H4 (cell line): Measurements from ENCODE around the gene CYP4V2. TPM values are rescaled to one million over a fixed set of nuclear protein-coding genes. Genes with fewer than 3 reads are reported as not detected.

Experiments
- DNase-seq: peaks from one replicate; pipeline ENCODE4 v3.0.0-alpha.2; 2015; ENCODE audit warnings: low spot score
- total RNA-seq: library from RNA; depleted of rRNA; stranded (reverse); fragments of >200 nt; shearing (Covaris generic); gene quantifications from 2 replicates; pipeline ENCODE4 v1.2.3, GENCODE V29; 2014; rRNA removed

Gene CYP4V2
- total RNA-seq = 13.6 and 22.0 TPM in 2 replicates

- peak; percentile 66 for DNase-seq
Observed at GRCh38 chr4:186191200-186192065, at the start of gene CYP4V2. Gene CYP4V2 (plus strand): TSS chr4:186191567. CDS start chr4:186191824, 257 bp downstream.

GRCh38 chr4:186144198-186144945 lies 47.0 kb upstream of the CYP4V2 start:
- DNase-seq = no peak

DNA sequence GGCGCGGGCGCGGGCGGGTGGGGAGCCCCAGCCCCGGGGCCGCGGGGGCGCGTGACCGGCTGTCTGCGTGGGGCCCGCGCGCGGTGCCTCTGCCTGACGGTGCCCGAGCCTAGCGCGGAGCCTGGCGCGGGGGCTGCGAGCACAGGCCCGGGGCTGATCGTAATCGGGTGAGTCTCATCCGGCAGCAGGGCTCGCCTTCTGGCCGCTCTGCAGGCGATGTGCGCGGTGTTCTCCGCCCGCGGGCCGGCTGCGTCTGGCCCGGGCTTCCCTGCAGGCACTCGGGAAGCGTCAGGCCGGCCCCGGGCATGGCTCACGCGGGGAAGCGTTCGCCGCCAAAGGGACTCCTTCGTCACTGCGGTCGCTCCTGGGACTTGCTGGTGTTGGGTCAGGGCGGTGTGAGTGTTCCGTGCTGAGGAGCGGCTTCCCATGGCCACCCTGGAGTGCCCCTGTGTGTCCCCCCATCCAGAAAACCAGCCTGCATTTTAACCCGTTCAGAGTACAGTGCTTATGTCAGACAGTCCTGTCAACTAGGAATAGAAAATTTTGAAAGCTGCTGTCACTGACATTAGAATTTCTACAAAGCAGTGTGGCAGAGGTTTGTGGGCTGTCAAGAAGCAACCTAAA lies 46.3 kb upstream of the CYP4V2 start:
- DNase-seq = no peak

DNA sequence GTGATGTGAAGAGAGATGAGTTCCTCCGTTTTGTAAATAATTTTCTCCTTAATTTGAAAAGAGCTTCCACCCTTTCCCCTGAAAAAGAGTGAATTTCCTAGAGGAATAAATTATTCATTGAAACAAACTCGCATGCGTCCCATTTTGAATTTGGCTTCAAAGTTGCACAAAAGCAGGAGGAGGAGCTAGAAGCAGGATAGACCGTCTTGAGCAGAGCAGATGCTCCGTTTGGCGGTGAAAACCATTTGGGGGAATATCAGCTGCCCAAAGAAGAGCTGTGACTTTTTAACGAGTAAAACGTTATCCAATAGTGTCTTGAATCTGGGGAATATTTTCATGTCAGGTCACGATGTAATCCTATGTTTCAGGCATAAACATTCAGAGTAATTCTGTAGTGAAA lies 44.9 kb upstream of the CYP4V2 start:
- DNase-seq = no peak

GRCh38 chr4:186148336-186148975 lies 42.9 kb upstream of the CYP4V2 start:
- DNase-seq = no peak

GRCh38 chr4:186149872-186150271 lies 41.5 kb upstream of the CYP4V2 start:
- peak; percentile 45 for DNase-seq

GRCh38 chr4:186150926-186151325 lies 40.4 kb upstream of the CYP4V2 start:
- DNase-seq = no peak

GRCh38 chr4:186151499-186151898 lies 39.9 kb upstream of the CYP4V2 start:
- no peak for DNase-seq

DNA sequence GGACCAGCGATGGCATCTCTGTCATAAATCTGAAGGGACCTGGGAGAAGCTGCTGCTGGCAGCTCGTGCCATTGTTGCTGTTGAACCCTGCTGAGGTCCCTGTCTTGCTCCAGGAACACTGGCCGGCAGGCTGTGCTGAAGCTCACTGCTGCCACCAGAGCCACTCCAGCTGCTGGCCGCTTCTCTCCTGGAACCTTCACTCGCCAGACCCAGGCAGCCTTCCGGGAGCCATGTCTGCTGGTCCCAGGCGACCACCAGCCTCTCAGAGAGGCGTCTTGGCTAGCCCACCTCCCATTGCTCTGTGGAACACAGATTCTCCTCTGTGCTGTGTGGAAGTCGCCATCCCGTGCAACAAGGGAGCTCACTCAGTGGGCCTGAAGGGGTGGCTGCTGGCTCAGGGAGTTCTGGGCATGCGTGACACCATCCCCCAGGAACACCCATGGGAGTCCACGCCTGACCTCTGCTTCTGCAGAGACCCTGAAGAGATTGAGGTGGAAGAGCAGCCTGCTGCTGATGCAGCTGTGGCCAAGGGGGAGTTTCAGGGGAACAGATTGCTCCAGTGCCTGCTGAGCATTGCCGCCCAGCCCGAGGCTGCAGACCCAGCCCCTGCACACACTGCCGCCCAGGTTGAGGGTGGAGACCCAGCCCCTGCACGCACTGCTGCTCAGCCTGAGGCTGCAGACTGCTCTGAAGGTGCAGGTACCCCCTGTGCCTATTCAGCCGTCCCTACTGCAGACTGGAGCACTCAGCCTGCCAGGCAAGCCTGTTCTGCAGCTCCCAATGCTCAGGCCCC lies 33.1 kb upstream of the CYP4V2 start:
- no peak for DNase-seq

GRCh38 chr4:186158966-186159365 lies 32.4 kb upstream of the CYP4V2 start:
- DNase-seq = no peak

DNA sequence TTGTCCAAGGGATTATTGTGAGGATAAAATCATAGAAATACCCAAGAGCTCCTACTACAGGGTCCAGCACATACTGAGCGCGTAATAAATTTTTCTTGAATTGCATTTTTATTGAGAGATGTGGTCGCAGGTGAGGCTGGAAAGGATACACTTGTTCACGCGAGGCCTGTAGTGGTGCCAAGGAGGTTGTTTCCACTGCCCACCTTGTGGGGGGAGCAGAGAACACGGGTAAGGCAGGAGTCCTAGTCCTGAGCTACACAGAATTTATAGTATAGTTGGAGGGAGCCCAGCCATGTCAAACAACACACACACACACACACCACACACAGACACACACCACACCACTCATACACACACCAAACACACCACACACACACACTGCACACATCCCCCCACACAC lies 31.8 kb upstream of the CYP4V2 start:
- DNase-seq = no peak

DNA sequence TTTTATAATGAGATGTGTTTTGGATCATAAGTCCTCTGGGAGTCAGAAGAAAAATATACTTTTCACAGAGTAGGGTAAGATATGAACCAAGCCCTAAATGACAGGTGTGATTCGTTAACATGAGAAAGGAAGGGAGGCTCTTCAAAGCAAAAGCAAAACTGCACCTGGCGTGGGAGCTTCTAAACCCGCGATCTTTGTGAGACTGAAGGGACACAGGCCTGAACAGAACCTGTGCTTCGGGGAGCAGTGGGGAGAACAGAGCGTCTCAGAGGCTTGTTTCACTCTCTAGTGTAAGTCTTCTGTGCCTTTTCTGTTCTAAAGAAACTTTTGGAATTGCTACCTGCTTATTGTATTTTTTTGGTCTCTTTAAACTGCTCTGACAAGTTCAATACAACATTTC lies 30.2 kb upstream of the CYP4V2 start:
- DNase-seq = no peak

DNA sequence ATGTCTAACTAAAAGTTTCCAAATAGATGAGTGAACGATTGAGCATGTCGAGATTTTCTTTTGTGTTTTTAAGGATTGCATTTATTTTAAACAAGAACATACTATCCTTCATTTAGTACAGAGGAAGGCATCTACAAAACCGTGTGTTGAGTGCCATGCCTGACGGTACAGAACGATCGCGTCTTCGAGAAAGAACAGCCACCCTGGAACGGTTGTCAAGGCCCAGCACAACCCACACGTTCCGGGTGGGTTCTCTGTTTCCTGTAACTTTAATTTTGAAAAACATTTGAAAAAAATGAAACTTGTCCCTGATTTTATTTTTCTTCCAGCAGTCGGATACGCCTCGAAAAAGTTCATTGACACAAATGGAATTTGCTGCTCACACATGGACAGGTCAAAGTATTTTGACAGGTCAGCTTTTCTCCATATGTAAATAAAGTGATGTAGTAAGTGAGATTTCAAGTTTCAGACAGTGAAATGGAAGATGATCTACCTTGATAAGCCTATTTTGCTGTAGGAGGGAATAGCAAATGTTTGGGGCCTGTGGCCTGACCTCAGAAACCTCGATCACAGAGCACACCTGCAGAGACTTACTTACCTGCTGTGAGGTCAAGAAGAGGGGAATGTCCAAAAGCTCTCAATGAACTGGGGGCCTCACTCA lies 24.4 kb upstream of the CYP4V2 start:
- DNase-seq = no peak

DNA sequence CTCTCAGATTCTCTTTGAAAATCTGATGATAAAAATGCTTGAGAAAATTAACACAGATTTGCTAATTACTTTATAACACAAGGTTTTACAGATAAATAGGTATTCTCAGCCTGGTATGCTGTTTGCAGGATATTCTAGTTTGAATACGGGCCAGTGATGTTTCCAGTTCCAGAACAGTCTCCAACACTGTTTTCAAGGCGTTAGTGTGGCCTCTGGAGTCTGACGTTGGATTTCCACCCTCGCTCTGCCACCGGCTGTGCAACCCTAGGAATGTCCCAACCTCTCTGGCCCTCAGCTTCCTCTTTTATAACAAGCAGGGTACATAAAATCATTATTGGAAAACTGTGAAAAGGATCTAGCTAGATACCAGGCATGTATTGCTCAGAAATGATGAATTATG lies 23.8 kb upstream of the CYP4V2 start:
- no peak for DNase-seq

DNA sequence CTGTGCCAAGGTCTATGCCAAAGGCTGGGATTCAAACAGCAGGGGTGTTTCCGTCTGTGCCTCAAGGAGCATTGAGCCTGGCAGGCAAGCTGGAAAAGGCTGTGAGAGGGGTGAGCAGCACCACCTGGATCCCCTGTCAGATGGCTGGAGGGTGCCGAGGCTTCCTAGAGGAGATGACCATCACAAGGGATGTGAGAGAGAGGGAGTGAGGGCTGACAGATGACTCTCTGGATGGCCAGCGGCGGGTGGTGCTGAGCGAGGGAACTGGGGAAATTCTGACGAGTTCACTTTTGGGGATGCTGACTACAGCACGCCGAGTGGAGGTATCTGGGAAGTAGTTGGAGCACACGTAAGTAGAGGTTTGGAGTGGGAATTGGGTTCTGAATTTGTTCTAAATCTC lies 22.6 kb upstream of the CYP4V2 start:
- no peak for DNase-seq

- no peak for DNase-seq
Observed at GRCh38 chr4:186169333-186169944, 21.9 kb upstream of the CYP4V2 start.

- DNase-seq = no peak
Observed at GRCh38 chr4:186169945-186170802, 21.2 kb upstream of the CYP4V2 start.

DNA sequence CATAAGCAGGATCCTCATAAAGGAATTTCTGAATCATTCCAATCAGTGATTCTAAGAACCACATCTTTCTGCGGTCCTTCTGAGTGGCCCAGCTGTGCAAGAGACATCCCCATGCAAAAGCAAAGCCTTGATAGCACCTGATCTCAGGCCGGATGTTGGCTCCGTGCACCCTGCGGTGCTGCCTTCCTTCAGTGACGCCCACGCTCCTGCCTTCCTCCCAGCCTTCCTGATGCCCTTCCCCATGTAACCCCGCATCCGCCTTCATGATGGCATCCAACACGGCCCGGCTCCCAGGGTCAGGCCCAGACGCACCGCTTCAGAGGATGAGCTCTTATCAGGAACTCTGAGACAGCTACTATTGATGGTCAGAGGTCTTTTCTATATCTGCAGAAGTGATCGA lies 20.4 kb upstream of the CYP4V2 start:
- DNase-seq = no peak

DNA sequence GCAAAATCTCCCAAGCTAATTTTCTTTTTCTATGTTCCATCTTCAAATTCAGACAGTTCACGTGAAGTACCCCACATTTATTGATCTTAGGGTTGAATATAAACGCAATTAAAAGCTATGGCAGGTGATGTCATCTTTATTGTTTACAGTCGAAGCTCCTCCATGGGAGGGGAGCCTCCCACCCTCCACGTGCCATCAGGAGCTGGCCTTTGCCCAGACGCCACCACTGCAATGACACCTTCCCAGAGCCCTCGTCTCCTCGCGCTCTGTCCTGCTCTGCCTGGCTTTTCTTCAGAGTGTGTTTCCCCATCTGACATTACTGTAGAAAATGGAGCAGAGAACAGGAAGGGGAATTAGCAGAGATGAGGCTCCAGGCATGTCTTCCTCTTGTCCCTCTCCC lies 18.8 kb upstream of the CYP4V2 start:
- no peak for DNase-seq
